ENCODE data around the gene PPME1.

The PPME1 gene

GRCh38 chr11:74233683-74234082, 62.6 kb downstream of the PPME1 start:
- no peaks in the 10 kb centered on the region for H3K27me3 ChIP-seq (ENCODE audit: insufficient read depth, low read length)
- no peaks in the 10 kb centered on the region for H3K4me1 ChIP-seq (ENCODE audit: insufficient read depth, low read length, severe bottlenecking)
- H2AFZ ChIP-seq (ENCODE audit: low read length), result no peak overlapping the region
- H3K27ac ChIP-seq (ENCODE audit: low read depth, low read length, poor library complexity, severe bottlenecking), result no peak overlapping the region
- H3K9ac ChIP-seq (ENCODE audit: low read length), result no peak overlapping the region
- no peaks in the 10 kb centered on the region for H3F3A ChIP-seq (ENCODE audit: insufficient read depth, low read length)
- H3K79me2 ChIP-seq (ENCODE audit: insufficient read depth, low read length), result no peaks in the 10 kb centered on the region
- H3K9me2 ChIP-seq (ENCODE audit: low read depth, low read length), result no peaks in the 10 kb centered on the region
- TF ChIP-seq EZH2 (IDR thresholded peaks at IDR 0.05; ENCODE audit: borderline replicate concordance, low read length) (no peak), CTCF (IDR thresholded peaks at IDR 0.05; ENCODE audit: low read length) (no peak)
- no peaks in the 10 kb centered on the region for H3K9me3 ChIP-seq (ENCODE audit: low read length)
- H3K4me3 ChIP-seq (ENCODE audit: low read depth, low read length, poor library complexity, severe bottlenecking), result no peak overlapping the region
- H4K20me1 ChIP-seq (ENCODE audit: insufficient read depth, low read length), result no peaks in the 10 kb centered on the region
- no peak overlapping the region for H3K4me2 ChIP-seq (ENCODE audit: low read length)
- peaks cover 40% of the 10 kb centered on the region; the same call in 1 of the 2 replicates for H3K36me3 ChIP-seq (ENCODE audit: insufficient read depth, low read length)

- no peaks in the 10 kb centered on the region for H4K20me1 ChIP-seq (ENCODE audit: insufficient read depth, low read length)
- H3K9me2 ChIP-seq (ENCODE audit: low read depth, low read length), result no peaks in the 10 kb centered on the region
- no peaks in the 10 kb centered on the region for H3K9me3 ChIP-seq (ENCODE audit: low read length)
- no peak overlapping the region for H2AFZ ChIP-seq (ENCODE audit: low read length)
- H3K79me2 ChIP-seq (ENCODE audit: insufficient read depth, low read length), result no peaks in the 10 kb centered on the region
- no peak overlapping the region for H3K4me2 ChIP-seq (ENCODE audit: low read length)
- no peak overlapping the region for H3K27ac ChIP-seq (ENCODE audit: low read depth, low read length, poor library complexity, severe bottlenecking)
- no peaks in the 10 kb centered on the region for H3K27me3 ChIP-seq (ENCODE audit: insufficient read depth, low read length)
- TF ChIP-seq CTCF (IDR thresholded peaks at IDR 0.05; ENCODE audit: low read length) (no peak), EZH2 (IDR thresholded peaks at IDR 0.05; ENCODE audit: borderline replicate concordance, low read length) (no peak)
- no peaks in the 10 kb centered on the region for H3K4me1 ChIP-seq (ENCODE audit: insufficient read depth, low read length, severe bottlenecking)
- no peaks in the 10 kb centered on the region for H3F3A ChIP-seq (ENCODE audit: insufficient read depth, low read length)
- peaks cover 50% of the 10 kb centered on the region for H3K36me3 ChIP-seq (ENCODE audit: insufficient read depth, low read length)
- no peak overlapping the region for H3K4me3 ChIP-seq (ENCODE audit: low read depth, low read length, poor library complexity, severe bottlenecking)
- no peak overlapping the region for H3K9ac ChIP-seq (ENCODE audit: low read length)
Measured at GRCh38 chr11:74235121-74235520, 64.0 kb downstream of the PPME1 start.

GRCh38 chr11:74237541-74237940, 66.5 kb downstream of the PPME1 start:
- no peaks in the 10 kb centered on the region for H3F3A ChIP-seq (ENCODE audit: insufficient read depth, low read length)
- H4K20me1 ChIP-seq (ENCODE audit: insufficient read depth, low read length), result no peaks in the 10 kb centered on the region
- no peak for TF ChIP-seq EZH2 (IDR thresholded peaks at IDR 0.05; ENCODE audit: borderline replicate concordance, low read length)
- TF ChIP-seq CTCF (IDR thresholded peaks at IDR 0.05; ENCODE audit: low read length), result no peak
- no peaks in the 10 kb centered on the region for H3K9me3 ChIP-seq (ENCODE audit: low read length)
- H3K27me3 ChIP-seq (ENCODE audit: insufficient read depth, low read length), result no peaks in the 10 kb centered on the region
- no peak overlapping the region for H3K27ac ChIP-seq (ENCODE audit: low read depth, low read length, poor library complexity, severe bottlenecking)
- no peaks in the 10 kb centered on the region for H3K79me2 ChIP-seq (ENCODE audit: insufficient read depth, low read length)
- H3K9me2 ChIP-seq (ENCODE audit: low read depth, low read length), result no peaks in the 10 kb centered on the region
- no peaks in the 10 kb centered on the region for H3K4me1 ChIP-seq (ENCODE audit: insufficient read depth, low read length, severe bottlenecking)
- H2AFZ ChIP-seq (ENCODE audit: low read length), result no peak overlapping the region
- no peak overlapping the region for H3K9ac ChIP-seq (ENCODE audit: low read length)
- peaks cover 51% of the 10 kb centered on the region for H3K36me3 ChIP-seq (ENCODE audit: insufficient read depth, low read length)
- H3K4me2 ChIP-seq (ENCODE audit: low read length), result no peak overlapping the region
- no peak overlapping the region for H3K4me3 ChIP-seq (ENCODE audit: low read depth, low read length, poor library complexity, severe bottlenecking)
